KMS-11 (cell line): Measurements from ENCODE around the gene SLC19A1.

ENCODE experiments used
- H2AFZ ChIP-seq: fragments of 200-600 bp; sonication (generic); 2 replicates; pipeline ENCODE4 v1.6.1; 2016; ENCODE audit warnings: antibody characterized with exemption, mixed run types, low read depth
- H3K27ac ChIP-seq: fragments of 200-600 bp; sonication (generic); 2 replicates; pipeline ENCODE4 v1.6.1; 2016; ENCODE audit warnings: mild to moderate bottlenecking, mixed run types
- H3K27me3 ChIP-seq: fragments of 200-600 bp; sonication (generic); 2 replicates; pipeline ENCODE4 v1.6.1; 2017; ENCODE audit warnings: mild to moderate bottlenecking, low read depth, mixed run types, moderate library complexity; ENCODE audit not compliant: insufficient read depth
- H3K36me3 ChIP-seq: fragments of 200-600 bp; sonication (generic); 2 replicates; pipeline ENCODE4 v1.6.1; 2017; ENCODE audit warnings: mild to moderate bottlenecking, mixed run types; ENCODE audit not compliant: insufficient read depth
- H3K4me1 ChIP-seq: fragments of 200-600 bp; sonication (generic); 2 replicates; pipeline ENCODE4 v1.6.1; 2016; ENCODE audit warnings: mild to moderate bottlenecking, low read depth, mixed run types; ENCODE audit not compliant: poor library complexity, severe bottlenecking
- H3K4me2 ChIP-seq: fragments of 200-600 bp; sonication (generic); 2 replicates; pipeline ENCODE4 v1.7.0; 2016; ENCODE audit warnings: mild to moderate bottlenecking, mixed run types
- H3K4me3 ChIP-seq: fragments of 200-600 bp; sonication (generic); IDR thresholded peaks from 2 replicates; pipeline ENCODE4 v1.6.1; 2017; ENCODE audit warnings: low read depth, low read length, mixed read lengths; ENCODE audit not compliant: insufficient read depth
- H3K79me2 ChIP-seq: fragments of 200-600 bp; sonication (generic); 2 replicates; pipeline ENCODE4 v1.6.1; 2016; ENCODE audit warnings: low read depth, mixed run types; ENCODE audit not compliant: insufficient read depth
- H3K9ac ChIP-seq: fragments of 200-600 bp; sonication (generic); 2 replicates; pipeline ENCODE4 v1.6.1; 2016; ENCODE audit warnings: mild to moderate bottlenecking, mixed run types
- H4K20me1 ChIP-seq: fragments of 200-600 bp; sonication (generic); 2 replicates; pipeline ENCODE4 v1.6.1; 2016; ENCODE audit warnings: mild to moderate bottlenecking, mixed run types; ENCODE audit not compliant: insufficient read depth
- CTCF ChIP-seq: fragments of 200-600 bp; sonication (generic); conservative IDR thresholded peaks from 2 replicates; pipeline ENCODE4 v1.6.1; 2017; ENCODE audit warnings: low read depth, mild to moderate bottlenecking, antibody characterized with exemption, low read length, moderate library complexity, mixed read lengths

SLC19A1 gene

GRCh38 chr21:45498646-45499000 lies 43.6 kb downstream of the SLC19A1 start:
- no peak for TF ChIP-seq CTCF
- H3K4me1 ChIP-seq = no peaks in the 10 kb centered on the region
- no peaks in the 10 kb centered on the region for H3K79me2 ChIP-seq
- H3K4me2 ChIP-seq = no peak overlapping the region
- no peak overlapping the region for H2AFZ ChIP-seq
- H4K20me1 ChIP-seq = no peaks in the 10 kb centered on the region
- H3K9ac ChIP-seq = no peak overlapping the region
- no peak overlapping the region for H3K27ac ChIP-seq
- H3K4me3 ChIP-seq = no peak overlapping the region
- no peaks in the 10 kb centered on the region for H3K36me3 ChIP-seq
- peaks cover 23% of the 10 kb centered on the region; the same call in 1 of the 2 replicates for H3K27me3 ChIP-seq

- H3K9ac ChIP-seq = no peak overlapping the region
- H3K4me3 ChIP-seq = no peak overlapping the region
- no peaks in the 10 kb centered on the region for H3K4me1 ChIP-seq
- H3K36me3 ChIP-seq = no peaks in the 10 kb centered on the region
- H4K20me1 ChIP-seq = no peaks in the 10 kb centered on the region
- no peak overlapping the region for H3K27ac ChIP-seq
- TF ChIP-seq CTCF = no peak
- H2AFZ ChIP-seq = no peak overlapping the region
- H3K4me2 ChIP-seq = no peak overlapping the region
- H3K27me3 ChIP-seq = peaks cover 28% of the 10 kb centered on the region; the same call in 1 of the 2 replicates
- H3K79me2 ChIP-seq = no peaks in the 10 kb centered on the region
Observed at GRCh38 chr21:45497846-45498645, 44.2 kb downstream of the SLC19A1 start.

- Histone ChIP-seq H3K27ac (no peak overlapping the region), H3K79me2 (no peaks in the 10 kb centered on the region), H3K27me3 (peaks cover 35% of the 10 kb centered on the region), H4K20me1 (no peaks in the 10 kb centered on the region), H3K4me3 (no peak overlapping the region), H3K36me3 (no peaks in the 10 kb centered on the region), H3K4me2 (no peak overlapping the region), H3K4me1 (no peaks in the 10 kb centered on the region), H3K9ac (no peak overlapping the region), H2AFZ (no peak overlapping the region)
- TF ChIP-seq CTCF = no peak
Observed at GRCh38 chr21:45496968-45497845, 45.0 kb downstream of the SLC19A1 start.

- Histone ChIP-seq H3K36me3 (no peaks in the 10 kb centered on the region), H3K4me3 (no peak overlapping the region), H3K27ac (no peak overlapping the region), H3K4me2 (no peak overlapping the region), H3K27me3 (peaks cover 43% of the 10 kb centered on the region), H3K79me2 (no peaks in the 10 kb centered on the region), H2AFZ (no peak overlapping the region), H3K4me1 (no peaks in the 10 kb centered on the region), H4K20me1 (no peaks in the 10 kb centered on the region), H3K9ac (no peak overlapping the region)
- TF ChIP-seq CTCF = no peak
Observed at GRCh38 chr21:45496151-45496967, 45.9 kb downstream of the SLC19A1 start.
